HFFc6 (cell line): ENCODE measurements around the gene WNT4. TPM values are rescaled to one million over a fixed set of nuclear protein-coding genes. Genes with fewer than 3 reads are reported as not detected.

Experiments
- DNase-seq: peaks from one replicate; pipeline ENCODE4 v3.0.0-alpha.2; 2018
- H3K27ac Mint-ChIP-seq: 2 replicates; pipeline ENCODE4 v1.8.0; 2020; ENCODE audit warnings: mild to moderate bottlenecking, mixed read lengths
- H3K27me3 Mint-ChIP-seq: 2 replicates; pipeline ENCODE4 v1.8.0; 2021; ENCODE audit warnings: mild to moderate bottlenecking, moderate library complexity, mixed read lengths; ENCODE audit not compliant: insufficient read depth
- H3K36me3 Mint-ChIP-seq: 2 replicates; pipeline ENCODE4 v1.8.0; 2021; ENCODE audit warnings: low read depth, mixed read lengths
- H3K4me1 Mint-ChIP-seq: 2 replicates; pipeline ENCODE4 v1.8.0; 2020; ENCODE audit warnings: low read depth, mixed read lengths
- H3K4me3 Mint-ChIP-seq: 2 replicates; pipeline ENCODE4 v1.8.0; 2020; ENCODE audit warnings: mild to moderate bottlenecking, moderate library complexity, mixed read lengths
- H3K9me3 Mint-ChIP-seq: 2 replicates; pipeline ENCODE4 v1.8.0; 2020; ENCODE audit warnings: mild to moderate bottlenecking, mixed read lengths
- total RNA-seq, 6 experiments: library from RNA; stranded (reverse); fragmentation: NEBNext Ultra II Directional; extraction: Animal tissue kit (Norgen Biotek cat#: 25700); gene quantifications; 2 replicates in 1 of 6; 3 replicates in 5 of 6; pipeline ENCODE4 v1.2.3, GENCODE V29; 2021
- TF ChIP-seq, protein P1 (sequence below): fragments of 200-600 bp; sonication (generic); IDR thresholded peaks from 2 replicates; pipeline ENCODE4 v1.5.0; 2021; ENCODE audit warnings: antibody characterized with exemption, mild to moderate bottlenecking

Gene WNT4
- total RNA-seq, 6 experiments from 2014 or later, result not detected

DNA sequence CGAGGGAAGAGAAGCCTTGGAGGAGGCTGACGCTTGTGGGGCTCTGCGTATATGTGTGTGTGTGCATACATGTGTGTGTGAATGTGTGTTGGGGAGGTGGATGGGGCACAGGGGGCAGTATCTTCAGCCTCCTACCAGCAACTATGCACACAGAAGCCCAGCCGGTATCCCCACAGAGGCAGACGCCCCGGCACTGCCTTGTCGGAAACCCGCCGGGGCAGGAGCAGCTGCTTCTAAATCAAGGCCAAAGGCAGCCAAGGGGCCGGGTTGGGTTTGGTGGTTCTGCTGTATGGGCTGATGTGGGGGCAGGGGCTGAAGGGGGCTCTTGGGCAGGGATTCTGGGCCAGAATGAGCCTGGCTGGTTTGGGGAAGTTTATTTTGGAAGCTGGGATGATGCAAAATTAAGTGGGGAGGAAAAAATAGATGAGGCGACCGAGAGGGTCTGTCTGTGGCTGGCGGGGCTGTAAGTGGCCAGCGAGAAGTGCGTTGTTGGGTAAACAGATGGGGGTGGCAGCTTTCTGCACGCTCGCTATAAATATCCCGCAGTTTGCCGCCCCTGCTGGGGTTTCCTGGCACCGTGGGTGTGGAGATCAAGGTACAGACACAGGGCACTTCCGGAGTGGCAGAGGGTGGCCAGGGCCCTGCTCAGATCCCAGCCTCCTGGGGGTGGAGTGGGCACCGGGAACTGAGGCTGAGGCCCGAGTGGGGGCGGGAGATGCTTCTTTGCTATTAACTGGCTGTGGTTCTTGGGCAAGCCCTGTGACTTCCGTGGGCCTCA, 11.0 kb upstream of the WNT4 start:
- Mint-ChIP-seq H3K36me3 (no peaks in the 10 kb centered on the region), H3K9me3 (no peaks in the 10 kb centered on the region), H3K27me3 (peaks cover 22% of the 10 kb centered on the region), H3K27ac (no peak overlapping the region), H3K4me3 (no peak overlapping the region), H3K4me1 (no peaks in the 10 kb centered on the region)
- no peak for DNase-seq
- TF ChIP-seq, protein P1, sequence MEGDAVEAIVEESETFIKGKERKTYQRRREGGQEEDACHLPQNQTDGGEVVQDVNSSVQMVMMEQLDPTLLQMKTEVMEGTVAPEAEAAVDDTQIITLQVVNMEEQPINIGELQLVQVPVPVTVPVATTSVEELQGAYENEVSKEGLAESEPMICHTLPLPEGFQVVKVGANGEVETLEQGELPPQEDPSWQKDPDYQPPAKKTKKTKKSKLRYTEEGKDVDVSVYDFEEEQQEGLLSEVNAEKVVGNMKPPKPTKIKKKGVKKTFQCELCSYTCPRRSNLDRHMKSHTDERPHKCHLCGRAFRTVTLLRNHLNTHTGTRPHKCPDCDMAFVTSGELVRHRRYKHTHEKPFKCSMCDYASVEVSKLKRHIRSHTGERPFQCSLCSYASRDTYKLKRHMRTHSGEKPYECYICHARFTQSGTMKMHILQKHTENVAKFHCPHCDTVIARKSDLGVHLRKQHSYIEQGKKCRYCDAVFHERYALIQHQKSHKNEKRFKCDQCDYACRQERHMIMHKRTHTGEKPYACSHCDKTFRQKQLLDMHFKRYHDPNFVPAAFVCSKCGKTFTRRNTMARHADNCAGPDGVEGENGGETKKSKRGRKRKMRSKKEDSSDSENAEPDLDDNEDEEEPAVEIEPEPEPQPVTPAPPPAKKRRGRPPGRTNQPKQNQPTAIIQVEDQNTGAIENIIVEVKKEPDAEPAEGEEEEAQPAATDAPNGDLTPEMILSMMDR, result no peak

DNA sequence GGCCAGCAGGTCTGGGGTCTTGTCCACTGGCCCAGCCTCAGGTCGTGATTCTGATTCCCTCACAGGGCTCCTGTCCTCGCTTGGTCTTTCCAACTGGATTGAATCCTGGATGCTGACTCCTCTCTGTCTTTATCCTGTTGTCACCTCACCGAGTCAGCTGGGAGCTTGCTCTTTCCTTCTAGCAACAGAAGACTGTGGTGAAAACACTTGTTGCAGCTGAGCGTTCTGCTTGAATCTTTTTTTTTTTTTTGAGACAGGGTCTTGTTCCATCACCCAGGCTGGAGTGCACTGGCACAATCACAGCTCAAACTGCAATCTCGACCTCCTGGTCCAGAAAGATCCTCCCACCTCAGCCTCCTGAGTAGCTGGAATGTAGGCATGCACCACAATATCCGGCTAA, 8.0 kb upstream of the WNT4 start:
- DNase-seq, result no peak
- H3K36me3 Mint-ChIP-seq, result no peaks in the 10 kb centered on the region
- H3K27ac Mint-ChIP-seq, result no peak overlapping the region
- TF ChIP-seq, protein P1, result no peak
- peaks cover 31% of the 10 kb centered on the region for H3K27me3 Mint-ChIP-seq
- no peaks in the 10 kb centered on the region for H3K4me1 Mint-ChIP-seq
- no peak overlapping the region for H3K4me3 Mint-ChIP-seq
- no peaks in the 10 kb centered on the region for H3K9me3 Mint-ChIP-seq

DNA sequence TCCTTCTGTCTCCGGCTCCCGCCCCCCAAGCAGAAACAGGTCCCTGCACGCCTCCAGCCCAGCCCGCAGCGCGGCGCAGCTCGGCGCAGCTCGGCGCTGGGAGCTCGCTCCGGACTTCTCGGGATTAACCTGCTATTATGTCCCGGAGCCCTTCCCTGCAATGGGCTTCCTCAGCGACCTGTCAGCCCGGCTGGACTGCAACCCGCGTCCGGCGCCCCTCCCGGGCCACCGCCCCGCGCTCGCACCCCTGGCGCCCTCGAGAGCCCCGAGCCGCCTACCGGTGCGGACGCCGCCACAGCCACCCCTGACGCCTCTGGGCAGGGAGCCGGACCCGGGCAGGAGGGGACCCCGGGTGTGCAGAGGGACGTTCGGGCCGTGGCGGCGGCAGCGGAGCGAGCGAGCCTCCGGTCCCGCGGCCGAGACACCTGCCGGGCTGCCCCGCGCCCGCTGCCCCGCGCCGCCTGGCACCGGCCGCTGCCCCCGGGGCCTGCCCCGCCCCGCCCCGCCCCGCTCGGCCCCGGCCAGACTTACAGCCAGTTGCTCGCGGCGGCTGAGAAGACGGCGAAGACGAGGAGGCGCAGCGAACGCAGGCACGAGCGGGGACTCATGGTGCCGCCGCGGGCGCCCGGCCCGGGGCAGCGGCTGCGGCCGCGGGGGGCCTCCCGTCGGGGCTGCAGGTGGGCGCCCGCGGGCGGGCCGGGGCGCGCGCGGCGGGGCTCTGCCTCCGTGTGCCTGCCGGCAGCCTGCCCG, 407 bp downstream of the WNT4 start:
- no peaks in the 10 kb centered on the region for H3K36me3 Mint-ChIP-seq
- TF ChIP-seq, protein P1, result no peak
- no peak for DNase-seq
- H3K4me3 Mint-ChIP-seq, result no peak overlapping the region
- no peaks in the 10 kb centered on the region for H3K9me3 Mint-ChIP-seq
- H3K27ac Mint-ChIP-seq, result no peak overlapping the region
- H3K4me1 Mint-ChIP-seq, result peaks cover 11% of the 10 kb centered on the region
- peaks cover 42% of the 10 kb centered on the region for H3K27me3 Mint-ChIP-seq

DNA sequence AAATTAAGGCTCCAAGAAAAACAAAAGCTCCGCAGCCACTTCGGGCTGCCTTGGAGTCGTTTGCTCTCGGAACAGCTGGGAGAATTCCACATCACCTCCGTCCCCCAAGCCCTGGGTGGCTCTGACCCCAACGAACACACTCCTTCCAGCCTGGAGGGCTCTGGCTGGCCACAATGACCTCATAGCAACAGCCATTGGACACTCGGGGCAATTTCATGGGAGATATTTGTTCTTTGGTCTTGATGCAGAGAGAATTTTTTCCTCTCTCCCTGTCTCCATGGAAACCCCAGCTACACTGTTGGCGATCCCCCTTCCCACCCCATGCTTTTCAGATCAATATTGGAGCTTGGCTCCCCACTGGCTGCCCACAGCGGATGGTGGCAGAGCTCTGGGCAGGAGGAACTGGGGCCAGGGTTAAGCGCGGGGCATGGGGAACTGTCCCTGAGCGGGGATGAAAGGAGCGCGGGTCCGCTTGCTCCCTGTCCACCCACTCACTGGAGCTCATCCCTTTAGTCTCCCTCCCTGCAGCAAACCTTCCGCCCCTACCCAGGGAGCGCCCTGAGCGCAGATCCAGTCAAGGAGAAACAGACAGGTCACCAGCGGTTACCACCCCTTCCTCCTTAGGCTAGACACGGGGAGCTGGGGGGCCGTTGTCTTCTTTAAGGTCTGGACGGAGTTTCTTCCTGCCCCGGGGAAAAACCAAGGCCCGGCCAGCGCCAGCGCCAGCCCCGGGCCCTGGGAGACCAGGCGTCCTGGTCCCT, 1.2 kb downstream of the WNT4 start:
- no peak for DNase-seq
- H3K36me3 Mint-ChIP-seq, result no peaks in the 10 kb centered on the region
- no peak overlapping the region; the same call in 1 of the 2 replicates for H3K4me3 Mint-ChIP-seq
- no peaks in the 10 kb centered on the region for H3K9me3 Mint-ChIP-seq
- H3K4me1 Mint-ChIP-seq, result peaks cover 11% of the 10 kb centered on the region
- no peak overlapping the region for H3K27ac Mint-ChIP-seq
- peaks cover 37% of the 10 kb centered on the region for H3K27me3 Mint-ChIP-seq
- TF ChIP-seq, protein P1, result no peak

DNA sequence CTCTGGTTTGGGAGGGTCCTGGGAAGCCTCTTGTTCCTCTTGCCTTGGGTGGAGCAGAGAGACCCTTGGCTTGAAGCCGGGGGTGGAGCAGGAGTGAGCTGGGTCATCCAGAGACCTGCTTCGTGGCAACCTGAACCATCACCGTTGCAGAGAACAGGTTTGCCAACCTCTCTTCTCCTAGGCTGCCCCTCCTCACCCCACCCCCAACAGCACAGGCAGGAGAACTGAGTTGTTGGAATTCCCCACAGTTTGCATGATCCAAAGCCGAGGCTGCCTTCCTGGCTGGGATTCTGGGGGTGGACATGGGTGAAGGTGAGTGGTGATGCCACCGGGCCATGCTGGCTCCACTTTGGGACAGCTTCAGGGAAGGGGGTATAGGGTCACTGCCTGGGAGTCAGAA, 2.2 kb downstream of the WNT4 start:
- H3K27me3 Mint-ChIP-seq, result peaks cover 29% of the 10 kb centered on the region
- H3K36me3 Mint-ChIP-seq, result no peaks in the 10 kb centered on the region
- no peak overlapping the region for H3K27ac Mint-ChIP-seq
- H3K4me1 Mint-ChIP-seq, result peaks cover 11% of the 10 kb centered on the region
- no peak for DNase-seq
- H3K9me3 Mint-ChIP-seq, result no peaks in the 10 kb centered on the region
- TF ChIP-seq, protein P1, result no peak
- no peak overlapping the region for H3K4me3 Mint-ChIP-seq
